ENCODE measurements around the gene TGFBR3L.

DNA sequence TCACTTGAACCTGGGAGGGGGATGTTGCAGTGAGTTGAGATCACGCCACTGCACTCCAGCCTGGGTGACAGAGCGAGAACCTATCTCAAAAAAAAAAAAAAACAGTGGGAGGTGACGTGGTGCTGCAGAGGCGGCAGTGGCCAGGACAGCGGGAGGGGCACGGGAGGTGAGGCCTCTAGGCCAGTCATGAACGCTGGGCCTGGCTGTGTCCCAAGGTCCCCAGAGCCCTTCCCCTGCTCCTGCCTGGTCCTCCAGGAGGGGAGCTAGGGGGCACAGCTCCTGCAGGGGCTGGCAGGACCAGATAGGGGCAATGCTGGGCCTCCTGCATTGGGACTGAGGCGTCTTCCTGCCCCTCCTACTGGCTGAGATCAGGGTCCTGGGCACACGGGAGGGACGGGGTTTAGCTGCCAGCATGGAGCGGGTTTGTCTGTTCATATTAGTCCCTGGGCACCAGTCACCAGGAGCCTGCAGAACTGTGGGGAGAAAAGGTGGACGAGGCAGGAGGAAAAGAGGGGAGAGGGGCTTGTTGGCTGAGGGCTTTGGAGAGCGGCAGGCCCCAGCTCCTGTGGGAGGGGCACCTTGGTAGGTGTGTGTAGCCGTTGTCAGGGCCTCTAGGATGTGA, 6.4 kb upstream of the TGFBR3L start:
- TF ChIP-seq, protein P1, sequence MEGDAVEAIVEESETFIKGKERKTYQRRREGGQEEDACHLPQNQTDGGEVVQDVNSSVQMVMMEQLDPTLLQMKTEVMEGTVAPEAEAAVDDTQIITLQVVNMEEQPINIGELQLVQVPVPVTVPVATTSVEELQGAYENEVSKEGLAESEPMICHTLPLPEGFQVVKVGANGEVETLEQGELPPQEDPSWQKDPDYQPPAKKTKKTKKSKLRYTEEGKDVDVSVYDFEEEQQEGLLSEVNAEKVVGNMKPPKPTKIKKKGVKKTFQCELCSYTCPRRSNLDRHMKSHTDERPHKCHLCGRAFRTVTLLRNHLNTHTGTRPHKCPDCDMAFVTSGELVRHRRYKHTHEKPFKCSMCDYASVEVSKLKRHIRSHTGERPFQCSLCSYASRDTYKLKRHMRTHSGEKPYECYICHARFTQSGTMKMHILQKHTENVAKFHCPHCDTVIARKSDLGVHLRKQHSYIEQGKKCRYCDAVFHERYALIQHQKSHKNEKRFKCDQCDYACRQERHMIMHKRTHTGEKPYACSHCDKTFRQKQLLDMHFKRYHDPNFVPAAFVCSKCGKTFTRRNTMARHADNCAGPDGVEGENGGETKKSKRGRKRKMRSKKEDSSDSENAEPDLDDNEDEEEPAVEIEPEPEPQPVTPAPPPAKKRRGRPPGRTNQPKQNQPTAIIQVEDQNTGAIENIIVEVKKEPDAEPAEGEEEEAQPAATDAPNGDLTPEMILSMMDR (IDR thresholded peaks at IDR 0.05): no peak
- TF ChIP-seq EZH2 (IDR thresholded peaks at IDR 0.05): no peak
- TF ChIP-seq EZH2phosphoT487 (IDR thresholded peaks at IDR 0.05): no peak

Data from neural progenitor cell (in vitro differentiated cells).